Hepatocyte (in vitro differentiated cells): ENCODE data around the gene OTOA. TPM values are rescaled to one million over a fixed set of nuclear protein-coding genes. Genes with fewer than 3 reads are reported as not detected.

ENCODE experiments used
- DNase-seq: peaks from one replicate; pipeline ENCODE4 v3.0.0-alpha.2; 2016; ENCODE audit warnings: low spot score
- H2AFZ ChIP-seq: fragments of 200-600 bp; sonication (generic); 2 replicates; pipeline ENCODE4 v1.6.0; 2016; ENCODE audit warnings: antibody characterized with exemption, mild to moderate bottlenecking
- H3K27ac ChIP-seq: fragments of 200-600 bp; sonication (generic); 2 replicates; pipeline ENCODE4 v1.5.1; 2016; ENCODE audit warnings: mild to moderate bottlenecking
- H3K27me3 ChIP-seq: fragments of 200-600 bp; sonication (generic); 2 replicates; pipeline ENCODE4 v1.6.1; 2016
- H3K36me3 ChIP-seq: fragments of 200-600 bp; sonication (generic); replicated peaks from 2 replicates; pipeline ENCODE4 v1.5.1; 2016; ENCODE audit warnings: low read depth; ENCODE audit not compliant: insufficient read depth
- H3K4me1 ChIP-seq: fragments of 200-600 bp; sonication (generic); 2 replicates; pipeline ENCODE4 v1.5.1; 2016; ENCODE audit warnings: mild to moderate bottlenecking, moderate library complexity; ENCODE audit not compliant: insufficient read depth
- H3K4me2 ChIP-seq: fragments of 200-600 bp; sonication (generic); 2 replicates; pipeline ENCODE4 v1.6.0; 2016
- H3K4me3 ChIP-seq: fragments of 200-600 bp; sonication (generic); 2 replicates; pipeline ENCODE4 v1.5.1; 2016; ENCODE audit warnings: mild to moderate bottlenecking
- H3K79me2 ChIP-seq: fragments of 200-600 bp; sonication (generic); 2 replicates; pipeline ENCODE4 v1.6.0; 2017; ENCODE audit warnings: mild to moderate bottlenecking
- H3K9me2 ChIP-seq: fragments of 200-600 bp; sonication (generic); replicated peaks from 2 replicates; pipeline ENCODE4 v1.6.0; 2017; ENCODE audit warnings: mild to moderate bottlenecking; ENCODE audit not compliant: insufficient read depth
- H3K9me3 ChIP-seq: fragments of 200-600 bp; sonication (generic); 2 replicates; pipeline ENCODE4 v1.5.1; 2016; ENCODE audit warnings: low read depth, mild to moderate bottlenecking
- H4K20me1 ChIP-seq: fragments of 200-600 bp; sonication (generic); 2 replicates; pipeline ENCODE4 v1.6.0; 2016; ENCODE audit warnings: mild to moderate bottlenecking; ENCODE audit not compliant: insufficient read depth, poor library complexity, severe bottlenecking
- EZH2 ChIP-seq: fragments of 200-600 bp; sonication (generic); IDR thresholded peaks from 2 replicates; pipeline ENCODE4 v1.6.1; 2016; ENCODE audit warnings: antibody characterized with exemption, mild to moderate bottlenecking, borderline replicate concordance
- EZH2phosphoT487 ChIP-seq: fragments of 200-600 bp; sonication (generic); IDR thresholded peaks from one replicate; pipeline ENCODE4 v1.6.1; 2018; ENCODE audit warnings: antibody characterized with exemption, mild to moderate bottlenecking, low read depth, moderate library complexity; ENCODE audit not compliant: unreplicated experiment, severe bottlenecking
- WGBS: methylation state at CpG from one replicate; pipeline ENCODE4 v1.1.6; 2016; ENCODE audit warnings: low lambda C conversion rate; ENCODE audit errors: missing lambda C conversion rate; 5-methylcytosine and 5-hydroxymethylcytosine counted together
- polyA plus RNA-seq: library from polyadenylated mRNA; unstranded; fragments of >200 nt; fragmentation: Nextera tagmentation; extraction: Ambion mirVana; gene quantifications from 2 replicates; pipeline ENCODE4 v1.2.1, GENCODE V29; 2016
- total RNA-seq: library from RNA; depleted of rRNA; stranded (reverse); fragments of >200 nt; gene quantifications from 2 replicates; pipeline ENCODE4 v1.2.3, GENCODE V29; 2014
- TF ChIP-seq, protein P1 (sequence below): fragments of 200-600 bp; sonication (generic); IDR thresholded peaks from 2 replicates; pipeline ENCODE4 v1.5.1; 2016; ENCODE audit warnings: antibody characterized with exemption, mild to moderate bottlenecking; ENCODE audit not compliant: poor library complexity

OTOA gene
- total and polyA plus RNA-seq, 2 experiments from 2014 or later, result 0.07 TPM; not detected in 1

DNA sequence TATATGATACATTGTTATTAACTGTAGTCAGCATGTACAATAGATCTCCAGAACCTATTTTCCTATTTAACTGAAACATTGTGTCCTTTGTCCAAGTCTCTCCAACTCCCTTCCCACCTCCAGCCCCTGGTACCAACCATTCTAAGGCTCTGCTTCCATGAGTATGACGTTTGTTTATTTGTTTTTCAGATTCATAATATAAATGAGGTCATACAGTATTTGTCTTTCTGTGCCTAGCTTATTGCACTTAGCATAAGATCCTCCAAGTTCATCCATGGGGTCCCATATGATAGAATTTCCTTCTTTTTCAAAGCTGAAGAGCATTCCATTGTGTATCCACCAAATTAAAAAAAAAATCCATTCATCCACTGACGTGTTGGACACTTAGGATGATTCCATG, 39.4 kb downstream of the OTOA start:
- no peaks in the 10 kb centered on the region for H4K20me1 ChIP-seq
- 76% methylated on average over 2 of the region's 2 CpGs for WGBS
- no peaks in the 10 kb centered on the region for H3K36me3 ChIP-seq
- no peaks in the 10 kb centered on the region for H3K79me2 ChIP-seq
- H3K27ac ChIP-seq, result no peak overlapping the region
- no peak overlapping the region for H3K4me2 ChIP-seq
- H3K4me3 ChIP-seq, result no peak overlapping the region
- no peak overlapping the region for H2AFZ ChIP-seq
- no peaks in the 10 kb centered on the region for H3K4me1 ChIP-seq
- no peak for TF ChIP-seq EZH2
- TF ChIP-seq, protein P1, sequence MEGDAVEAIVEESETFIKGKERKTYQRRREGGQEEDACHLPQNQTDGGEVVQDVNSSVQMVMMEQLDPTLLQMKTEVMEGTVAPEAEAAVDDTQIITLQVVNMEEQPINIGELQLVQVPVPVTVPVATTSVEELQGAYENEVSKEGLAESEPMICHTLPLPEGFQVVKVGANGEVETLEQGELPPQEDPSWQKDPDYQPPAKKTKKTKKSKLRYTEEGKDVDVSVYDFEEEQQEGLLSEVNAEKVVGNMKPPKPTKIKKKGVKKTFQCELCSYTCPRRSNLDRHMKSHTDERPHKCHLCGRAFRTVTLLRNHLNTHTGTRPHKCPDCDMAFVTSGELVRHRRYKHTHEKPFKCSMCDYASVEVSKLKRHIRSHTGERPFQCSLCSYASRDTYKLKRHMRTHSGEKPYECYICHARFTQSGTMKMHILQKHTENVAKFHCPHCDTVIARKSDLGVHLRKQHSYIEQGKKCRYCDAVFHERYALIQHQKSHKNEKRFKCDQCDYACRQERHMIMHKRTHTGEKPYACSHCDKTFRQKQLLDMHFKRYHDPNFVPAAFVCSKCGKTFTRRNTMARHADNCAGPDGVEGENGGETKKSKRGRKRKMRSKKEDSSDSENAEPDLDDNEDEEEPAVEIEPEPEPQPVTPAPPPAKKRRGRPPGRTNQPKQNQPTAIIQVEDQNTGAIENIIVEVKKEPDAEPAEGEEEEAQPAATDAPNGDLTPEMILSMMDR, result no peak
- TF ChIP-seq EZH2phosphoT487, result no peak
- no peaks in the 10 kb centered on the region for H3K9me3 ChIP-seq
- no peaks in the 10 kb centered on the region for H3K9me2 ChIP-seq
- H3K27me3 ChIP-seq, result no peaks in the 10 kb centered on the region
- DNase-seq, result no peak

DNA sequence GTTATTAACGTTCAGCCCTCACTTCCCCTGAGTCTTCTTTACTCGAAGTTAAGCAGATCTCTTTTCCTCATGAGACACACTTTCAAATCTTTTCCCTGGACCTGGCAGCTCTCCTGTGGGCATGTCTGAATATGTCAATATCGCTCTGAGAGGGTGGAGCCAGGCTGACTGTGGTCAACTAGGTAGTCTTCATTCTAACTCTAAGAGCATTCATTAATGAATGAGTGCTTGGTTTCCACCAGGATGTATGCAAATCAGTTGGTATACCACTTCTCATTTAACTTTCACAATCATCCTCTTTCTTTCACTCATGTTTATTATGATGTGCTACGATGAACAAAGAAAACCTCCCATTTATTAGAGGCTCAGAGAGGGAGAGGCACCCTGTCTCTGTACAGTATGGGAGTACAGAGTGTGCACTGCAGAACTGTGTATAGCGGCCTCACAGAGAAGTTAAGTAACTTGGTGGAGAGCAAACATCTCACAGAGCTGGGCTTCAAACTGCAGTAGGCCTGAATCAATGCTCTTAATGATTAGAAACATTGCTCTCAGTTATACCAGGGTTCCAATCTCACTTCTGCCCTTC, 39.9 kb downstream of the OTOA start:
- WGBS, result 85% methylated on average over 5 of the region's 5 CpGs
- Histone ChIP-seq H2AFZ (no peak overlapping the region), H3K36me3 (no peaks in the 10 kb centered on the region), H3K27ac (no peak overlapping the region), H3K79me2 (no peaks in the 10 kb centered on the region), H3K9me2 (no peaks in the 10 kb centered on the region), H3K4me2 (no peak overlapping the region), H3K9me3 (no peaks in the 10 kb centered on the region), H3K4me1 (no peaks in the 10 kb centered on the region), H3K4me3 (no peak overlapping the region), H4K20me1 (no peaks in the 10 kb centered on the region), H3K27me3 (no peaks in the 10 kb centered on the region)
- no peak for DNase-seq
- no peak for TF ChIP-seq EZH2phosphoT487
- TF ChIP-seq, protein P1, result no peak
- no peak for TF ChIP-seq EZH2

DNA sequence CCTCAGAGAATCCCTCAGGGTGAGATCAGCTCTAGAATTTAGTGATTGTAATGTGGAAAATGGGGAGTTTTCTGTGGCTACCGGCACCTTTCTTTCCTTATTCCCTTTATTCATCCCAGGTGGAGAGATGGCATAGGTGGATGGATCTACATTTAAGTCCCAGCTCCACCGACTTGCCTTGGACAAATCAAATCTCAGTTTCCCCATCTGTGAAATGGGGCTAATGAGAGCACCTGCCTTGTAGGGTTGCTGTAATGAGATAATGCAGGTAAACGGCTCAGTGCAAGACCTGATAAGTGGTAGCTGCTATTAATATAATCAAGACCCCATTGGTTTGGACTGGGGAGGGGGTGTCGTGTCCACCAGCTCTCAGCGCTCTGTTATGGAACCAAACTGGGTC, 40.5 kb downstream of the OTOA start:
- Histone ChIP-seq H3K36me3 (no peaks in the 10 kb centered on the region), H3K4me2 (no peak overlapping the region), H3K4me3 (no peak overlapping the region), H3K27ac (no peak overlapping the region), H3K79me2 (no peaks in the 10 kb centered on the region), H3K4me1 (no peaks in the 10 kb centered on the region), H3K27me3 (no peaks in the 10 kb centered on the region), H3K9me3 (no peaks in the 10 kb centered on the region), H4K20me1 (no peaks in the 10 kb centered on the region), H3K9me2 (no peaks in the 10 kb centered on the region), H2AFZ (no peak overlapping the region)
- 89% methylated on average over 5 of the region's 5 CpGs for WGBS
- DNase-seq, result no peak
- TF ChIP-seq, protein P1, result no peak
- TF ChIP-seq EZH2phosphoT487 (no peak), EZH2 (no peak)
